Neural crest cell (in vitro differentiated cells): ENCODE results near the gene SMPD3. TPM values are rescaled to one million over a fixed set of nuclear protein-coding genes. Genes with fewer than 3 reads are reported as not detected.

Experiments
- DNase-seq: peaks from one replicate; pipeline ENCODE4 v3.0.0; 2021; ENCODE audit warnings: low read depth, mixed read lengths, low spot score
- H3K27ac Mint-ChIP-seq: one replicate; pipeline ENCODE4 v1.8.0; 2021; ENCODE audit warnings: mild to moderate bottlenecking, mixed read lengths; ENCODE audit not compliant: unreplicated experiment
- H3K27me3 Mint-ChIP-seq: 2 replicates; pipeline ENCODE4 v1.8.0; 2021; ENCODE audit warnings: low read depth, mild to moderate bottlenecking, mixed read lengths
- H3K36me3 Mint-ChIP-seq: 2 replicates; pipeline ENCODE4 v1.8.0; 2021; ENCODE audit warnings: low read depth, mild to moderate bottlenecking, mixed read lengths
- H3K4me1 Mint-ChIP-seq: 2 replicates; pipeline ENCODE4 v1.8.0; 2021; ENCODE audit warnings: mixed read lengths
- H3K4me3 Mint-ChIP-seq: one replicate; pipeline ENCODE4 v1.8.0; 2021; ENCODE audit warnings: mild to moderate bottlenecking, mixed read lengths
- H3K9me3 Mint-ChIP-seq: 2 replicates; pipeline ENCODE4 v1.8.0; 2021; ENCODE audit warnings: mixed read lengths
- total RNA-seq: library from RNA; stranded (reverse); gene quantifications from 2 replicates; pipeline ENCODE4 v1.2.1, GENCODE V29; 2021
- TF ChIP-seq, protein P1 (sequence below): fragments of 200-600 bp; sonication (generic); conservative IDR thresholded peaks from 2 replicates; pipeline ENCODE4 v1.5.0; 2021; ENCODE audit warnings: antibody characterized with exemption, mild to moderate bottlenecking

SMPD3 gene
- total RNA-seq, 1 donor from 2014 or later: 3.8 TPM

DNA sequence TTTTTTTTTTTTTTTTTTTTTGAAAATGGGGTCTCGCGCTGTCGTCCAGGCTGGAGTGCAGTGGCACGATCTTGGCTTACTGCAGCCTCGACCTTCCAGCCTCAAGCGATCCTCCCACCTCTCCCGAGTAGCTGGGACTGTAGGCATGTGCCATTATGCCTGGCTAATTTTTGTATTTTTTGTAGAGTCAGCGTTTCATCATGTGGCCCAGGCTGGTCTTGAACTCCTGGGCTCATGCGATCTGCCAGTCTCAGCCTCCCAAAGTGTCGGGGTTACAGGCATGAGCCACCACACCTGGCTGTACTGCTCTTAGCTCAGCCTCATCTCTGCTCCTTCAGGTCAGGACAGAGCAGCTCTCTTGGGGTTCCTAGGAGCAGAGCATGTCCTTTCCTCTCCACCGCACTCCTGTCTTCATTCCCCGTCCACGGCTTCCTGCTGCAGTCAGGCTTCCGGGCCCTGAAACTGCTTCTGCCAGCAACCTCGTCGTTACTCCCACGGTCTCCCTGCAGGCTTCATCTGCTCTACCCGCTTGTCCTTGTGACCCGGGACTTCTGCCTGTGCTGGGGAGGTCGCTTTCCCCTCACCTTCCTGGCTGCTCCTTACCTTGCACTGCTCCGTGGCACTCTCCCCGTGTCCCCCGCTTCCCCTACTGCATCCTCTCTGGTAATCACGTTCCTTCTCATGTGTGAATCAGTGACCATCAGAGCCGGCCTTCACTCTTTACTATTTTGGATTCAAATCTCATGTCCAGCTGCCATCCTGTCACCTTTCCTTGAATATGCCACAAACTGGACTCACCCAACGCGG lies 99.5 kb downstream of the SMPD3 start:
- Mint-ChIP-seq H3K27ac (no peak overlapping the region), H3K9me3 (no peaks in the 10 kb centered on the region), H3K36me3 (peaks cover 6% of the 10 kb centered on the region), H3K27me3 (no peaks in the 10 kb centered on the region), H3K4me3 (no peak overlapping the region), H3K4me1 (no peaks in the 10 kb centered on the region)
- DNase-seq: no peak
- TF ChIP-seq, protein P1, sequence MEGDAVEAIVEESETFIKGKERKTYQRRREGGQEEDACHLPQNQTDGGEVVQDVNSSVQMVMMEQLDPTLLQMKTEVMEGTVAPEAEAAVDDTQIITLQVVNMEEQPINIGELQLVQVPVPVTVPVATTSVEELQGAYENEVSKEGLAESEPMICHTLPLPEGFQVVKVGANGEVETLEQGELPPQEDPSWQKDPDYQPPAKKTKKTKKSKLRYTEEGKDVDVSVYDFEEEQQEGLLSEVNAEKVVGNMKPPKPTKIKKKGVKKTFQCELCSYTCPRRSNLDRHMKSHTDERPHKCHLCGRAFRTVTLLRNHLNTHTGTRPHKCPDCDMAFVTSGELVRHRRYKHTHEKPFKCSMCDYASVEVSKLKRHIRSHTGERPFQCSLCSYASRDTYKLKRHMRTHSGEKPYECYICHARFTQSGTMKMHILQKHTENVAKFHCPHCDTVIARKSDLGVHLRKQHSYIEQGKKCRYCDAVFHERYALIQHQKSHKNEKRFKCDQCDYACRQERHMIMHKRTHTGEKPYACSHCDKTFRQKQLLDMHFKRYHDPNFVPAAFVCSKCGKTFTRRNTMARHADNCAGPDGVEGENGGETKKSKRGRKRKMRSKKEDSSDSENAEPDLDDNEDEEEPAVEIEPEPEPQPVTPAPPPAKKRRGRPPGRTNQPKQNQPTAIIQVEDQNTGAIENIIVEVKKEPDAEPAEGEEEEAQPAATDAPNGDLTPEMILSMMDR: no peak

DNA sequence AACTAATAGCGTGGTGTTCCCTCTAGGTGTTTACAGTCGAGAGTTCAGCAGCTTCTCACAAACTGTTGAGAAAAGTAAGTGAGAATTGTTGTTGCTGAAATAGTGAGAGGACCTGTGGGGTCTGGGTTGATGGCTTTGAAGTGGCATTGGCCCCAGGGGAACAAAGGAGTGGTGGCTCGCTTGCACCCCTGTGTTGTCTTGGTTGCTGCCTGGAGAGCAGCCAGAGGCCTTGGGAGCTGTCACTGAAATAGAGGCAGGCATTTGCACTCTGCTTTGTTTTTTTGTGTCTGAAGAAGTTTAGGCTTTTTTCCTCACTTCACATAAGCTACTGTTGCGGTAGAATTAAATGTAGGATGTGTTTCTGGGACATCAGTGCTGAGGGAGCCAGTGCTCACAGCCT lies 100.7 kb downstream of the SMPD3 start:
- H3K27me3 Mint-ChIP-seq: no peaks in the 10 kb centered on the region
- H3K9me3 Mint-ChIP-seq: no peaks in the 10 kb centered on the region
- DNase-seq: no peak
- H3K4me1 Mint-ChIP-seq: no peaks in the 10 kb centered on the region
- H3K27ac Mint-ChIP-seq: no peak overlapping the region
- TF ChIP-seq, protein P1: no peak
- H3K36me3 Mint-ChIP-seq: peaks cover 6% of the 10 kb centered on the region
- H3K4me3 Mint-ChIP-seq: no peak overlapping the region

DNA sequence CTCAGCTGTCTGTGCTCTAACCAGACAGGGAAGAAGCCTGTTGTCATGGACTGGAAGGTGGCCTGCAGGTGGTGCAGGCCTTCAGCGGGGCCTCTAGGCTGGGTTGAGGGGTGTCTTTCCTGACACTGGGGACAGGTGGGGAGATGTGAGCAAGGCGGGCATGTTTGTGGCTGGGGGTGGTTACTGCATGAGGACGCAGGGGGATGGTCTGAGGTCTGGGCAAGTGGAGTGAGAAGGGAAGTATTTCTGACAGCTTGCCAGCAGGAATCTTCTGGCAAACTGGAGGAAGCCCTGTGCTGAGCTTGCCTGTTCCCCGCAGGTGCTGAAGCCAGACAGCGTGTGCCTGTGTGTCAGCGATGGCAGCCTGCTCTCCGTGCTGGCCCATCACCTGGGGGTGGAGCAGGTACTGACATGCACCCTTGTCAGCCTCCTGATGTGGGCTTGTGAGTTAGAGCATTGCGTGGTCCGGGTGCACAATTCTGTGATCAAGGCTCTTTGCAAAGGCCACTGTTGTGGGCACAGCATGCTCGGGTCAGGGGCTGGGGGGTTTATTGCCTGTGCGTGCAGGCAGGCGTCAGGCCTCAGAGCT lies 101.3 kb downstream of the SMPD3 start:
- H3K4me1 Mint-ChIP-seq: no peaks in the 10 kb centered on the region
- no peak overlapping the region for H3K4me3 Mint-ChIP-seq
- H3K9me3 Mint-ChIP-seq: no peaks in the 10 kb centered on the region
- H3K27me3 Mint-ChIP-seq: no peaks in the 10 kb centered on the region
- no peak overlapping the region for H3K27ac Mint-ChIP-seq
- TF ChIP-seq, protein P1: no peak
- H3K36me3 Mint-ChIP-seq: peaks cover 8% of the 10 kb centered on the region
- no peak for DNase-seq

DNA sequence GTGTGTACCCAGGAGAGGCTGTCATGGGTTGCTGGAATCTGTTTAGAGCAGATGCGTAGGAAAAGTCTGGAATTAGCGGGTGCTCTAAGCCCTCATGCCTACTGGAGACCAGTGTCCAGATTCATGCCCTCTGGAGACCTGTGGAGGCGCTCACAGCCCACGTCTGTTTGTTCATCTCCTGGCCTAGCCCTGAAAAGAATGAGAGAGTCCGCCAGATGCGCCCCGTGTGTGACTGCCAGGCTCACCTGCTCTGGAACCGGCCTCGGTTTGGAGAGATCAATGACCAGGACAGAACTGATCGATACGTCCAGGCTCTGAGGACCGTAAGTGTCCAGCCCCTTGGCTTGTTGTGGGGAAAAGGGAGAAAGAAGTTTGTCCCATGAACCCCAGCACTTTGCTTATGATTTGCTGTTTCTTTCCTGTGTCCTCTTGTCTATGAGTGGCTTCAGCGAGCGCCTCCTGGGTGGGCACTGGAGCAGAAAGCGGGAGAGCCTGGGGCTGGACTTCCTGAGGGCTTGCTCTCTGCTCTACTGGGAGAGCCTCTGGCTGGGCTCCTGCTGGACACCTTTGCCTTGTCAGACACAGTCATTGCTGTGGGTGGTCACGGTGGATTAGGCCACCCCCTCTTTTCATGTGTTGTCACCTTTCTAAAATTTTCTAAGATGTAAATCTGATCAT lies 102.2 kb downstream of the SMPD3 start:
- peaks cover 8% of the 10 kb centered on the region for H3K36me3 Mint-ChIP-seq
- peak overlapping the region; percentile 27 for H3K27ac Mint-ChIP-seq
- no peak overlapping the region for H3K4me3 Mint-ChIP-seq
- TF ChIP-seq, protein P1: no peak
- H3K4me1 Mint-ChIP-seq: no peaks in the 10 kb centered on the region
- H3K27me3 Mint-ChIP-seq: no peaks in the 10 kb centered on the region
- no peaks in the 10 kb centered on the region for H3K9me3 Mint-ChIP-seq
- no peak for DNase-seq

DNA sequence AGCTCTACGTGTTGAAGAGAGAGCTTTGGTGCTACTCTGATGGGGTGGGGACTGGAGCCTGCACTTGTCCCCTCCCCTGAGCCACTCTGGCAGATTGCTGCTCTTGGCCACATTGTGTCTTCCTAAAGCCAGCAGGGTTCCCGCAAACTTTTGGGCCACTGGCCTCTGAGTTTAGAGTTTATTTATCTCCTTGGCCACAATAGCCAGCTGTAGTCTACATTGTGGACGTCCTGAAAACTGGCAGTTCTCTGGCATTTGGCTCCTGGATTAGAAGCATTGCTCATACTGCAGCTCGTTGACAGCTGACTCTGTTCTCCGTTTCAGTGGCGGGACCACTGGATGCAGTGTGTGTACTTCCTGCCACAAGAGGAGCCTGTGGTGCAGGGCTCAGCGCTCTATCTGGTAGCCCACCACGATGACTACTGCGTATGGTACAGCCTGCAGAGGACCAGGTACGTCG lies 102.9 kb downstream of the SMPD3 start:
- Mint-ChIP-seq H3K4me1 (no peaks in the 10 kb centered on the region), H3K9me3 (no peaks in the 10 kb centered on the region), H3K27me3 (no peaks in the 10 kb centered on the region), H3K36me3 (peaks cover 13% of the 10 kb centered on the region), H3K4me3 (no peak overlapping the region), H3K27ac (no peak overlapping the region)
- TF ChIP-seq, protein P1: no peak
- DNase-seq: no peak
